GM20000 (cell line): ENCODE results near the gene NRN1L.

Experiments used
- DNase-seq: peaks from one replicate; pipeline ENCODE4 v3.0.0; 2012; ENCODE audit warnings: low spot score
- TF ChIP-seq, protein P1 (sequence below): IDR thresholded peaks from 2 replicates; pipeline ENCODE4 v1.5.1; 2012; ENCODE audit warnings: mild to moderate bottlenecking, control low read depth; ENCODE audit errors: extremely low read depth, missing control alignments

The NRN1L gene

DNA sequence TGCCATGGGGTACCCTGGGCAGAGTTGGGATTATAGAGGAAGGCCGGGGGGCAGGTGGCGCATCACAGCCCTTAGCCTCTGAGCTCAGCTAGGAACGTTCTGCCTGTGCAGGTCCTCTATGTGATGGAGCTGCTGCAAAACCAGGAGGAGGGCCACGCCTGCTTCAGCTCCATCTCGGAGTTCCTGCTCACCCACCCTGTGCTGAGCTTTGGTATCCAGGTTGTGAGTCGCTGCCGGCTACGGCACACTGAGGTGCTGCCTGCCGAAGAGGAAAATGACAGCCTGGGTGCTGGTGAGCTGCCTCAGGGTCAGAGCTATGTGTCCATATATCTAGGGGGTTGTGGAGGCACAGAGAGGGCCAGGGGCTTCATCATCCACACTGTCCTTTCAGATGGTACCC lies 5.8 kb upstream of the NRN1L start:
- TF ChIP-seq, protein P1, sequence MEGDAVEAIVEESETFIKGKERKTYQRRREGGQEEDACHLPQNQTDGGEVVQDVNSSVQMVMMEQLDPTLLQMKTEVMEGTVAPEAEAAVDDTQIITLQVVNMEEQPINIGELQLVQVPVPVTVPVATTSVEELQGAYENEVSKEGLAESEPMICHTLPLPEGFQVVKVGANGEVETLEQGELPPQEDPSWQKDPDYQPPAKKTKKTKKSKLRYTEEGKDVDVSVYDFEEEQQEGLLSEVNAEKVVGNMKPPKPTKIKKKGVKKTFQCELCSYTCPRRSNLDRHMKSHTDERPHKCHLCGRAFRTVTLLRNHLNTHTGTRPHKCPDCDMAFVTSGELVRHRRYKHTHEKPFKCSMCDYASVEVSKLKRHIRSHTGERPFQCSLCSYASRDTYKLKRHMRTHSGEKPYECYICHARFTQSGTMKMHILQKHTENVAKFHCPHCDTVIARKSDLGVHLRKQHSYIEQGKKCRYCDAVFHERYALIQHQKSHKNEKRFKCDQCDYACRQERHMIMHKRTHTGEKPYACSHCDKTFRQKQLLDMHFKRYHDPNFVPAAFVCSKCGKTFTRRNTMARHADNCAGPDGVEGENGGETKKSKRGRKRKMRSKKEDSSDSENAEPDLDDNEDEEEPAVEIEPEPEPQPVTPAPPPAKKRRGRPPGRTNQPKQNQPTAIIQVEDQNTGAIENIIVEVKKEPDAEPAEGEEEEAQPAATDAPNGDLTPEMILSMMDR = no peak

DNA sequence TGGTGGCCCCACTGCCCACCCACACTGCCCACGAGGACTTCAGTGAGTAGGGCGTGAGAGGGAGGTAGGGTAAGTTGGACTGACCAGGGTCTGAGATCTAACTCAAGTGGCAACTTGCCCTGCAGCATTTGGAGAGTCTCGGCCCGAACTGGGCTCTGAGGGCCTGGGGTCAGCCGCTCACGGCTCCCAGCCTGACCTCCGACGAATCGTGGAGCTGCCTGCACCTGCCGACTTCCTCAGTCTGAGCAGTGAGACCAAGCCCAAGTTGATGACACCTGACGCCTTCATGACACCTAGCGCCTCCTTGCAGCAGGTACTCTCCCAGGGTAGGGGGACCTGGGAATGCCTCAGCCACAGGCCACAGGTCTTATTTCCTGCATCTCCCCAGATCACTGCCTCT lies 5.2 kb upstream of the NRN1L start:
- DNase-seq = no peak
- TF ChIP-seq, protein P1 = no peak

More for the DNA sequence above, 5.8 kb upstream of the NRN1L start:
- no peak for DNase-seq

DNA sequence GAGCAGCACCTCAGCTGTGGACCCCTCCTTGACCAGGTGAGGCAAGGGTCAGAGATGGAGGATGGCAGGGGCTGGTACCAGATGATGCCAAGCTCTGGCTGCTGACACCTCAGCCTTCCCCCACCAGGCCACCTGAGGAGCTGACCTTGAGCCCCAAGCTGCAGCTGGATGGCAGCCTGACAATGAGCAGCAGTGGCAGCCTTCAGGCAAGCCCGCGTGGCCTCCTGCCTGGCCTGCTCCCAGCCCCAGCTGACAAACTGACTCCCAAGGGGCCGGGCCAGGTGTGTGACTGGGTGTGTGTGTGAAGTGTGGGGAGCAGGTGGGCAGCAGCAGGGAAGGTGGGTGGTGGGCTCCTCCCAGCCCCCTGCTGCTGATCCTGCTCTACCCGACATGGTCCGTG lies 4.7 kb upstream of the NRN1L start:
- no peak for DNase-seq
- TF ChIP-seq, protein P1 = no peak

DNA sequence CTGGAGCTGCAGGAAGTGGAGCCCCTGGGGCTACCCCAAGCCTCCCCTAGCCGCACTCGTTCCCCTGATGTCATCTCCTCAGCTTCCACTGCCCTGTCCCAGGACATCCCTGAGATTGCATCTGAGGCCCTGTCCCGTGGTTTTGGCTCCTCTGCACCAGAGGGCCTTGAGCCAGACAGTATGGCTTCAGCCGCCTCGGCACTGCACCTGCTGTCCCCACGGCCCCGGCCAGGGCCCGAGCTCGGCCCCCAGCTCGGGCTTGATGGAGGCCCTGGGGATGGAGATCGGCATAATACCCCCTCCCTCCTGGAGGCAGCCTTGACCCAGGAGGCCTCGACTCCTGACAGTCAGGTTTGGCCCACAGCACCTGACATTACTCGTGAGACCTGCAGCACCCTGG lies 4.1 kb upstream of the NRN1L start:
- no peak for DNase-seq
- TF ChIP-seq, protein P1 = no peak

DNA sequence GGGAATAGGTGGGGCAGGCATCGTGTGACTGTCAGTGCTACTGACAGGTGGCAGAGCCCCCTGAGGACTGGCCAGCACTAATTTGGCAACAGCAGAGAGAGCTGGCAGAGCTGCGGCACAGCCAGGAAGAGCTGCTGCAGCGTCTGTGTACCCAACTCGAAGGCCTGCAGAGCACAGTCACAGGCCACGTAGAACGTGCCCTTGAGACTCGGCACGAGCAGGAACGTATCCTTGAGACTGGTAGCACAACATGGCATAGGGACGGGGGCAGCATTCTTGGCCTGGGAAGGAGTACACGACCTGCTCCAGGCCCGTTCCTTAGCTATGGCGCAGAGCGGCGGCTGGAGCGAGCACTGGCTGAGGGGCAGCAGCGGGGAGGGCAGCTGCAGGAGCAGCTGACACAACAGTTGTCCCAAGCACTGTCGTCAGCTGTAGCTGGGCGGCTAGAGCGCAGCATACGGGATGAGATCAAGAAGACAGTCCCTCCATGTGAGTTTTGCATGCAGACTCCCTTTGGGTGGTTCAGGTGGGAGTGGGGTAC lies 3.0 kb upstream of the NRN1L start:
- DNase-seq = no peak
- TF ChIP-seq, protein P1 = no peak

DNA sequence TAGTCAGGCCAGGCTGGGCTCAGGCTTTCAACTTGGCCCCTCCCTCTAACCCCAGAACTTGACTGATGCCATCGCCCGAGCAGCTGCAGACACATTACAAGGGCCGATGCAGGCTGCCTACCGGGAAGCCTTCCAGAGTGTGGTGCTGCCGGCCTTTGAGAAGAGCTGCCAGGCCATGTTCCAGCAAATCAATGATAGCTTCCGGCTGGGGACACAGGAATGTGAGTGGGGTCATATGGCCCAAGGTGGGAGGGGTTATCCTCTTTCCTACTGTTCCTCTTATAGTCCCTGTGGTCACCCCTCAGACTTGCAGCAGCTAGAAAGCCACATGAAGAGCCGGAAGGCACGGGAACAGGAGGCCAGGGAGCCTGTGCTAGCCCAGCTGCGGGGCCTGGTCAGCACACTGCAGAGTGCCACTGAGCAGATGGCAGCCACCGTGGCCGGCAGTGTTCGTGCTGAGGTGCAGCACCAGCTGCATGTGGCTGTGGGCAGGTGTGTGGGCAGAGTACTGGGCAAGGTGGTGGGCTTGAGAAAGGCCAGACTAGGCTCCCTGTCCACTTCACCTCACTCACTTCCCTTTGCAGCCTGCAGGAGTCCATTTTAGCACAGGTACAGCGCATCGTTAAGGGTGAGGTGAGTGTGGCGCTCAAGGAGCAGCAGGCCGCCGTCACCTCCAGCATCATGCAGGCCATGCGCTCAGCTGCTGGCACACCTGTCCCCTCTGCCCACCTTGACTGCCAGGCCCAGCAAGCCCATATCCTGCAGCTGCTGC lies 2.1 kb upstream of the NRN1L start:
- TF ChIP-seq, protein P1 = no peak
- DNase-seq = no peak

DNA sequence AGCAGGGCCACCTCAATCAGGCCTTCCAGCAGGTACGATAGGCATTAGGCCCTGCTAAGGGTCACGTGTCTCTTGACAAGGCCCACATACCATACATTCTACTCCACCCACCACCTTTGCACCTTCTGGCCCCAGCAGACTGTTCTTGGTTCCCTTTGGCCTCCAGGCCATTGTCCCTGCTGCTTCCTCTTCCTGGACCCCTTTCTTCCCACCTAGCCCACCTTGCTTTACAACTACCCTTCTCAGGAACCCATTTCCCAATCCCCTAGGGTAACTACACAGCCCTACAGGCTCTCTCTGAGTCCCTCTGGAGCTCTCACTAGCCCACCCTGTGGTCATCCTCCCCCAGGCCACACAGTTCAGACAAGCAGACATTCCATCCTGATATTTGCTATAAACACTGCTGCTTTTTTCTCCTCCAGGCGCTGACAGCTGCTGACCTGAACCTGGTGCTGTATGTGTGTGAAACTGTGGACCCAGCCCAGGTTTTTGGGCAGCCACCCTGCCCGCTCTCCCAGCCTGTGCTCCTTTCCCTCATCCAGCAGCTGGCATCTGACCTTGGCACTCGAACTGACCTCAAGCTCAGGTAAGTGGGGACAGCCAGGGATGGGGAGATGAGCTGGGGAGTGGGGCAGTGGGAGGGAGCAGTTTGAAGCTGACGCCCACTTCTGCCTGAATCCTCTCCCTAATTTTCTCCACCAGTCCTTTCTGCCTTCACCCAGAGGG lies 1.4 kb upstream of the NRN1L start:
- DNase-seq = no peak
- TF ChIP-seq, protein P1 = no peak
